Head of caudate nucleus (tissue), 42 donors: ENCODE results near the gene MAST3.
A peak's percentile ranks its signal among the peaks of the same experiment; 100 is the strongest.
"Not testable (repeated sequence)": the region's sequence is repeated elsewhere in the genome, so short reads cannot be mapped to it uniquely, and the experiment has no call there.

Experiments used
- DNase-seq, 42 donors: peaks; one replicate each; pipeline versions ENCODE4 v3.0.0 to v3.0.0-alpha.2; 2020 to 2021; ENCODE audit warnings: mixed read lengths in 7 of 42
- intact Hi-C: fragments of 100-400 bp; cut with DNase I; formaldehyde crosslinking; loops from one replicate; pipeline ENCODE4 v1.15.0; 2022

Gene MAST3

GRCh38 chr19:18083929-18084684, 13.5 kb upstream of the MAST3 start:
- DNase-seq, result no peak
- intact Hi-C loops, result no loop called here

- intact Hi-C loops, result no loop called here
- no peak for DNase-seq
Measured at GRCh38 chr19:18085702-18086457, 11.7 kb upstream of the MAST3 start.

GRCh38 chr19:18086590-18087138, 10.9 kb upstream of the MAST3 start, which contains the start of gene IL12RB1:
TSS of gene IL12RB1 (minus strand) at chr19:18086934. CDS start at chr19:18086823, 111 bp downstream.
- peak in 1 of 42 donors; percentile 29 for DNase-seq
- intact Hi-C loops, result no loop called here

- peak; percentile 49 to 91 (median 73) for DNase-seq
- intact Hi-C loops, result not testable (repeated sequence)
Measured at GRCh38 chr19:18089096-18089541, 8.5 kb upstream of the MAST3 start.

- intact Hi-C loops, result no loop called here
- peak; percentile 75 to 97 (median 91) for DNase-seq
Measured at GRCh38 chr19:18089726-18090125, 7.9 kb upstream of the MAST3 start.

GRCh38 chr19:18090545-18091216, 6.9 kb upstream of the MAST3 start:
- intact Hi-C loops, result no loop called here
- peak in 21 of 42 donors; percentile 16 to 75 (median 43) for DNase-seq

GRCh38 chr19:18091217-18091608, 6.4 kb upstream of the MAST3 start:
- intact Hi-C loops, result no loop called here
- peak in 25 of 42 donors; percentile 29 to 66 (median 44) for DNase-seq

GRCh38 chr19:18093439-18094161, 4.0 kb upstream of the MAST3 start:
- intact Hi-C loops, result no loop called here
- peak in 6 of 42 donors; percentile 16 to 60 (median 44) for DNase-seq

- intact Hi-C loops, result no loop called here
- no peak for DNase-seq
Measured at GRCh38 chr19:18096258-18096657, 1.3 kb upstream of the MAST3 start.

GRCh38 chr19:18097993-18098890, 664 bp downstream of the MAST3 start:
- intact Hi-C loops, result no loop called here
- no peak for DNase-seq

GRCh38 chr19:18098891-18099622, 1.5 kb downstream of the MAST3 start:
- DNase-seq, result peak in 22 of 42 donors; percentile 29 to 81 (median 54)
- intact Hi-C loops, result no loop called here

GRCh38 chr19:18099623-18099995, 2.0 kb downstream of the MAST3 start:
- intact Hi-C loops, result no loop called here
- no peak for DNase-seq

GRCh38 chr19:18100710-18101109, 3.1 kb downstream of the MAST3 start:
- DNase-seq, result peak in 25 of 42 donors; percentile 38 to 83 (median 54)
- intact Hi-C loops, result no loop called here

- intact Hi-C loops, result no loop called here
- DNase-seq, result no peak
Measured at GRCh38 chr19:18101268-18101667, 3.7 kb downstream of the MAST3 start.

GRCh38 chr19:18102916-18103542, 5.5 kb downstream of the MAST3 start:
- no peak for DNase-seq
- intact Hi-C loops, result no loop called here

GRCh38 chr19:18104793-18105131, 7.2 kb downstream of the MAST3 start:
- no peak for DNase-seq
- intact Hi-C loops, result no loop called here

GRCh38 chr19:18105259-18105658, 7.7 kb downstream of the MAST3 start:
- DNase-seq, intact Hi-C loops: not testable (repeated sequence)
